Regular cardiac myocyte (primary cell): ENCODE data around the gene SIRT2. TPM values are rescaled to one million over a fixed set of nuclear protein-coding genes. Genes with fewer than 3 reads are reported as not detected.

Source experiments
- total RNA-seq: library from RNA; depleted of rRNA; stranded (reverse); fragments of >200 nt; gene quantifications from 2 replicates; pipeline ENCODE4 v1.2.3, GENCODE V29; 2014

The SIRT2 gene
- 45.8 and 54.4 TPM in 2 replicates for total RNA-seq

GRCh38 chr19:38899447-38900201 is at the start of gene SIRT2, which contains the start of gene NFKBIB:
Gene SIRT2 (minus strand): TSS chr19:38899618. CDS start chr19:38899521, 97 bp downstream.
Gene NFKBIB (plus strand): TSS chr19:38899969. CDS start chr19:38900033, 64 bp downstream.

DNA sequence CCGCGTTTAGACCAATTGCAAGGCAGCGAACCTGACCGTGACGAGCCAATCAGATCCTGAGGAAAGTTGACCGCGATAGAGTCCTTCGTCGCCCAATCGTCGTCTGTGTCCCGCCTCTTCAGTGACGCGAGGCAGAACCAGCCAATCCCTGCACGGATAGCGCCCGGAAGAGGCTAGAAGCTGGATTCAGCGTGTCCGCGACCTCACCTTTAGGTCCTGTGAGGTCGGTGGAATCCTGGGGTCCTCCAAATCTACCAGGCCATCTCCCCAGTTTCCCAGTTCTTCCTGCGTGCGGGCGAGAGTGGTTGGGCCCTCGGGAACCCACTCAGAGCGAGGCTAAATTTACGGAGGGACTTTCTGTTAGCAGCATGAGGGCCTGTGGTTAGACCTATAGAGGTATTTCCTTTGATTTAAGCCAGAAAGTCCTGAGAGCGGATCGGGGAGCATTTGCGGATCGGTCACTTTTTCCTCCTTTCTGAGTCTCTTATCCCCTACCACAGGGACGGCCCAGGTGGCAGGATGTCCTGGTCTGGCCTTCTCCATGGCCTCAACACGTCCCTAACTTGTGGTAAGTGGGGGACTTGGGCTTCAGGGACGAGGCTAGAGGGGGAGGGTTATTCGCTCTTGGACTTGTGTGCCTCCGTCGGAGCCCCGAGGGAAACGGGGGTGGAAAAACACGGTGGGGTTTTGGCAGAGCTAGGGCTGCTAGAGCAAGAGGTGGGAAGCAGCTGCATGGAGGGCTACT is 31.5 kb upstream of the SIRT2 start, which contains the start of gene MRPS12:
TSS of gene MRPS12 (plus strand) at position 169 of the 745 bp plus-strand sequence. CDS start at position 520, 351 bp downstream.

DNA sequence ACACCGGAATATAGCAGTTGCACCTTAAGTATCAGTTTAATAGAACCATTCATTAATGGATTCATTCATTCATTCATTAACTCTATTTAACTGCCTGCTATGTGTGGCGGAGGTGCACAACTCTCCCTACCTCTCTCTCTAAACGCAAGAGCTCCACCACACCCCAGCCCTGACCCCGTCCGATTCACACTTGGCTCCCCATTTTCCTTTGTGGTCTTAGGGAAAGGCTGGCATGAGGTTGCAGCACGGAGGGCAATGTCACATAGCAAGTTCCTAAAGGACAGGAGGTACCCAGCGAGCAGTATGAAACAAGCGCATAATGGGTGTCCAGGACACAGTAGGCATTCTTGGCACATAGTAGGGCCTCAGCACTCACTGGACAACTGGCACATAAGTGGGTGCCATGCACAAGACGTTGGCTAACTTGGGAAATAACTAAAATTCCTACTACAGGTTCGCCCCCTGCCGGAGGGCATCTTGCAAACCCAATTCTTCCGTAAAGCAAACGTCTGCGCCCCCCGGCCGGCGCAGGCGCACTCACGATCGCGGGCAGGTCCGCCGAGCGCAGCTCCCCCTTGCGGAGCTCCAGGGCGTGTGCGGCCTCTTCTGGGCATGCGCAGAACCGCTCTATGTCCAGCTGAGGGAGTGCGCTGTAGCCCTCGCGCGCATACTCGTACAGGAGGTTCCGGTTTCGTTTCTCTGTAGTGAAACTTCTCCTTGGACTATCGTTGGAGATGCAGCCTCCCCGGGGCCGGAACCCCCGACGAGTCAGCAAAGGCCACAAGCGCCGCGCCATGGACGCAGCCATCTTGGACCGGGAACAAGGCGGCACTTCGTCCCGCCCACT is 30.7 kb upstream of the SIRT2 start, which contains the start of gene SARS2:
TSS of gene SARS2 (minus strand) at position 835 of the 847 bp plus-strand sequence. CDS start at position 808, 27 bp downstream.

DNA sequence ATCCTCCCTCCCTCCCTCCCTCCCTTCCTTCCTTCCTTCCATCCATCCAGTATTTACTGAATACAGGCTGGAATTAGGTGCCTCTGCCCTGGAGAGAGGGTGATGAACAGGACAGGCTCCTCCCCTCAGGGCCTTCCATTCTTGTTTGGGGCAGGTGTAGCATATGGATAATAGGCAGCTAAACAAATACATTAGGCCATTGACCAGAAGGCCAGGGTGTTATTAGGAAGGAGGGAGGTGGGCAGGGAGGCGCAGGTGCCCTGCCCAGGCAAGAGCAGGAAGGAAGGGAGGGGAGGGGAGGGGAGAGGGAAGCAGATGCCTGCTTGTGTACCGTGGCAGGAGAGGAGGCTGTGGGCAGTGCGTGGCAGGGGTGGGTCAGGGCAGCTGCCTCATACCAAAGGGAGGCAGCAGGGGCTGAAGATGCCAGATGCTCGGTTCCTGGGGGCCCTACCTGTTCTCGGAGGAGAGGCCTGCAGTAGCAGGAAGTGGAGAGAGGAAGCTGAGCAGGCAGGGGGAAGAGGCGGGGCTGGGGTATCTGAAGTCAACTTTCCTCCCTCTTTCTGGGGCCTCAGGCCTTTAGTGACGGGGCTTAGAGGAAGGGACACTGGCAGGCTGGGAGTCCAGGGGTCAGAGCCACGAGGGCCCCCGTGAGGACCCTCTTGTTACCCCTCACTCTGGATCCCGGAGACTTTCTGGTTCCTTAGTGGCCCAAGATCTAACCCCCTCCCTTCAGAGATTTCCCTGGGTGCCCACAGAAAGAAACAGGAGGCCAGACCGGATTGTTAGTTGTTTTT is 21.4 kb downstream of the SIRT2 start, which contains the start of gene RINL:
TSS of gene RINL (minus strand) at position 495 of the 794 bp plus-strand sequence. CDS start 1,533 bp downstream, outside the sequence.

GRCh38 chr19:38849860-38850435 is 49.5 kb downstream of the SIRT2 start, which contains the start of gene HNRNPL:
Gene HNRNPL (minus strand): TSS chr19:38849986. CDS start chr19:38849966, 20 bp downstream.

Other genes with a start within 250 kb of the SIRT2 start
- 0.28 TPM in 1 of 2 replicates, not detected in the other for gene CAPN12, start 155.1 kb downstream of the SIRT2 start, total RNA-seq
- not detected in 2 replicates for gene LGALS7, start 126.1 kb downstream of the SIRT2 start, total RNA-seq
- gene LGALS7B, start 110.4 kb downstream of the SIRT2 start, total RNA-seq = not detected in 2 replicates
- under 0.01 TPM in 1 of 2 replicates, not detected in the other for gene LGALS4, start 86.7 kb downstream of the SIRT2 start, total RNA-seq
- gene ECH1, start 67.8 kb downstream of the SIRT2 start, total RNA-seq = 12.4 and 14.6 TPM in 2 replicates
- gene HNRNPL, start 49.6 kb downstream of the SIRT2 start, total RNA-seq = 167 and 308 TPM in 2 replicates
- gene RINL, start 21.3 kb downstream of the SIRT2 start, total RNA-seq = 2.7 and 3.1 TPM in 2 replicates
- 9.9 and 15.7 TPM in 2 replicates for gene NFKBIB, start 351 bp upstream of the SIRT2 start, total RNA-seq
- gene CCER2, start 12.6 kb upstream of the SIRT2 start, total RNA-seq = 0.28 TPM in 1 of 2 replicates, not detected in the other
- gene SARS2, start 31.1 kb upstream of the SIRT2 start, total RNA-seq = 8.7 and 13.0 TPM in 2 replicates
- 20.9 and 47.7 TPM in 2 replicates for gene MRPS12, start 31.3 kb upstream of the SIRT2 start, total RNA-seq
- gene FBXO17, start 76.1 kb upstream of the SIRT2 start, total RNA-seq = 20.6 and 24.0 TPM in 2 replicates
- 1.7 and 3.4 TPM in 2 replicates for gene FBXO27, start 132.9 kb upstream of the SIRT2 start, total RNA-seq
- gene ACP7, start 184.8 kb upstream of the SIRT2 start, total RNA-seq = 0.56 and 1.7 TPM in 2 replicates
- gene PAK4, start 226.2 kb upstream of the SIRT2 start, total RNA-seq = 3.7 and 5.9 TPM in 2 replicates